DOHH2 (cell line): ENCODE results near the gene FBN1.

Experiments used
- H3F3A ChIP-seq: fragments of 200-600 bp; sonication (generic), shearing (Covaris generic); 2 replicates; pipeline ENCODE4 v1.6.0; 2016; ENCODE audit warnings: antibody characterized with exemption, mild to moderate bottlenecking; ENCODE audit not compliant: control insufficient read depth, insufficient read depth
- H3K27ac ChIP-seq: fragments of 200-600 bp; sonication (generic); 2 replicates; pipeline ENCODE4 v1.5.1; 2014; ENCODE audit warnings: low read depth, mild to moderate bottlenecking, low read length, moderate library complexity
- H3K27me3 ChIP-seq: fragments of 200-600 bp; sonication (generic); 2 replicates; pipeline ENCODE4 v1.6.1; 2014; ENCODE audit warnings: mild to moderate bottlenecking, low read length, mixed read lengths; ENCODE audit not compliant: control insufficient read depth
- H3K36me3 ChIP-seq: fragments of 200-600 bp; sonication (generic); 2 replicates; pipeline ENCODE4 v1.6.1; 2014; ENCODE audit warnings: mild to moderate bottlenecking, low read length, moderate library complexity, mixed read lengths; ENCODE audit not compliant: control insufficient read depth
- H3K4me1 ChIP-seq: fragments of 200-600 bp; sonication (generic); 2 replicates; pipeline ENCODE4 v1.6.1; 2014; ENCODE audit warnings: mild to moderate bottlenecking, low read length, mixed read lengths; ENCODE audit not compliant: control insufficient read depth
- H3K4me2 ChIP-seq: fragments of 200-600 bp; sonication (generic); 2 replicates; pipeline ENCODE4 v1.6.0; 2014; ENCODE audit warnings: mild to moderate bottlenecking, low read length, moderate library complexity
- H3K4me3 ChIP-seq: fragments of 200-600 bp; sonication (generic); 2 replicates; pipeline ENCODE4 v1.5.1; 2014; ENCODE audit warnings: mild to moderate bottlenecking, low read length, mixed read lengths
- H3K79me2 ChIP-seq: fragments of 200-600 bp; sonication (generic); 2 replicates; pipeline ENCODE4 v1.6.1; 2014; ENCODE audit warnings: mild to moderate bottlenecking, low read length, mixed read lengths; ENCODE audit not compliant: control insufficient read depth
- H3K9me2 ChIP-seq: fragments of 200-600 bp; sonication (generic); replicated peaks from 2 replicates; pipeline ENCODE4 v1.6.1; 2014; ENCODE audit warnings: mild to moderate bottlenecking, low read length, mixed read lengths; ENCODE audit not compliant: control insufficient read depth
- H3K9me3 ChIP-seq: fragments of 200-600 bp; sonication (generic); 2 replicates; pipeline ENCODE4 v1.6.1; 2014; ENCODE audit warnings: antibody characterized with exemption, low read length, mixed read lengths; ENCODE audit not compliant: control insufficient read depth, insufficient read depth
- H4K20me1 ChIP-seq: fragments of 200-600 bp; sonication (generic); 2 replicates; pipeline ENCODE4 v1.6.0; 2014; ENCODE audit warnings: low read depth, mild to moderate bottlenecking, antibody characterized with exemption, low read length, moderate library complexity; ENCODE audit not compliant: control insufficient read depth, insufficient read depth
- EZH2phosphoT487 ChIP-seq: fragments of 200-600 bp; sonication (generic); IDR thresholded peaks from 2 replicates; pipeline ENCODE4 v1.6.1; 2017; ENCODE audit warnings: borderline replicate concordance, mild to moderate bottlenecking, antibody characterized with exemption, low read length, moderate library complexity, mixed read lengths
- TF ChIP-seq, protein P1 (sequence below): fragments of 200-600 bp; sonication (generic); IDR thresholded peaks from one replicate; pipeline ENCODE4 v1.5.1; 2014; ENCODE audit warnings: antibody characterized with exemption, mild to moderate bottlenecking, low read depth, low read length; ENCODE audit not compliant: poor library complexity, severe bottlenecking

The FBN1 gene

DNA sequence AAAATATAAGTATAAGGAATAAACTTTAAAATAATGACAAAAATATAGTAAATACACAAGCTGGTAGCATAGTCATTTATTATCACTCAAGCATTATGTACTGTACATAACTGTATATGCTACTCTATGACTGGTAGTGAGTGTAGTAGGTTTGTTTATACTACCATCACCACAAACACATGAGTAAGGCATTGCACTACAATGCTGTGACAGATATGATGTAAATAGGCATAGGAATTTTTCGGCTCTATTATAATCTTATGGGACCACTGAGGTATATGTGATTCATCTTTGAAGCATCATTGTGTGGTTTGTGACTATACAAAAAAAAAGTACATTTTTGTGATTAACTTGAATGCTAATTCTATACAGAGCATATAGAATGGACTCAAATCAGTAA is 35.3 kb upstream of the FBN1 start:
- Histone ChIP-seq H3K27ac (no peak overlapping the region), H3K79me2 (no peaks in the 10 kb centered on the region), H4K20me1 (no peaks in the 10 kb centered on the region), H3K36me3 (no peaks in the 10 kb centered on the region), H3K4me2 (no peak overlapping the region), H3K9me3 (no peaks in the 10 kb centered on the region), H3K27me3 (no peaks in the 10 kb centered on the region), H3K9me2 (no peaks in the 10 kb centered on the region), H3K4me3 (no peak overlapping the region), H3F3A (no peaks in the 10 kb centered on the region), H3K4me1 (no peaks in the 10 kb centered on the region)
- no peak for TF ChIP-seq EZH2phosphoT487
- TF ChIP-seq, protein P1, sequence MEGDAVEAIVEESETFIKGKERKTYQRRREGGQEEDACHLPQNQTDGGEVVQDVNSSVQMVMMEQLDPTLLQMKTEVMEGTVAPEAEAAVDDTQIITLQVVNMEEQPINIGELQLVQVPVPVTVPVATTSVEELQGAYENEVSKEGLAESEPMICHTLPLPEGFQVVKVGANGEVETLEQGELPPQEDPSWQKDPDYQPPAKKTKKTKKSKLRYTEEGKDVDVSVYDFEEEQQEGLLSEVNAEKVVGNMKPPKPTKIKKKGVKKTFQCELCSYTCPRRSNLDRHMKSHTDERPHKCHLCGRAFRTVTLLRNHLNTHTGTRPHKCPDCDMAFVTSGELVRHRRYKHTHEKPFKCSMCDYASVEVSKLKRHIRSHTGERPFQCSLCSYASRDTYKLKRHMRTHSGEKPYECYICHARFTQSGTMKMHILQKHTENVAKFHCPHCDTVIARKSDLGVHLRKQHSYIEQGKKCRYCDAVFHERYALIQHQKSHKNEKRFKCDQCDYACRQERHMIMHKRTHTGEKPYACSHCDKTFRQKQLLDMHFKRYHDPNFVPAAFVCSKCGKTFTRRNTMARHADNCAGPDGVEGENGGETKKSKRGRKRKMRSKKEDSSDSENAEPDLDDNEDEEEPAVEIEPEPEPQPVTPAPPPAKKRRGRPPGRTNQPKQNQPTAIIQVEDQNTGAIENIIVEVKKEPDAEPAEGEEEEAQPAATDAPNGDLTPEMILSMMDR = no peak

DNA sequence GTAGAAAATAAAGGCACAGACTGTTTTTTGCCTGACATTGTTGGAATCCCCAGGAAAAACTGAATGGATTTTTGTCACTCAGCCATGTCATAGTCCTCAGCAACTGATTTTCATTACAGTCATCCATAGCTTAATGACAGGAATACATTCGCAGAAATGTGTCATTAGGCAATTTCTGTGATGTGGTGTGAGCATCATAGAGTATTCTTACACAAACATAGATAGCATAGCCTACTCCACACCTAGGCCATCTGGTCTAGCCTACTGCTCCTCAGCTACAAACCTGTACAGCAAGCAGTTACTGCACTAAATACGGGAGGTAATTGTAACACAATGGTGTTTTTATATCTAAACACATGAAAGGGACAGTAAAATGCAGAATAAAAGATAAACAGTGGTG is 34.4 kb upstream of the FBN1 start:
- H3K79me2 ChIP-seq = no peaks in the 10 kb centered on the region
- no peaks in the 10 kb centered on the region for H3K36me3 ChIP-seq
- TF ChIP-seq EZH2phosphoT487 = no peak
- TF ChIP-seq, protein P1 = no peak

DNA sequence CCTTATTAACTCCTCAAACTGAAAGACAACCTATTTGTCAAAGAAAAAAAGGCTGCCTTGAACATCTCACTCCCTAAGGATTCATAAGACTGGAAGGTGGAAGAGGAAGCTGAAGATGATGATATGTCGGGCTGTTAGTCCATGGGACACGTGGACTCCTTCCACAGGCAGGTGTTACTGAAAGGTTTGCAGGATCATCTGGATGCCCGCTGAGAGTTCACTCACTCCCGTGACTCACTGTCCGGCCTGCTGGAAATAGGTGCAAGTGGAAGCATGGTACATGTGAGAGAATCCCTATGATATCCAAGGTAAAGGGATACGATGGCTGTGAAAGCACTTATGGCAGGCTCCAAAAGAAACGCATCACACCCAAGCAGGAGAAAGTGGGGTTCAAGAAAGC is 33.3 kb upstream of the FBN1 start:
- TF ChIP-seq, protein P1 = no peak
- no peak for TF ChIP-seq EZH2phosphoT487
- H3K9me2 ChIP-seq = no peaks in the 10 kb centered on the region

More for the DNA sequence above, 34.4 kb upstream of the FBN1 start:
- Histone ChIP-seq H3K4me3 (no peak overlapping the region), H3K4me1 (no peaks in the 10 kb centered on the region), H4K20me1 (no peaks in the 10 kb centered on the region), H3F3A (no peaks in the 10 kb centered on the region), H3K27ac (no peak overlapping the region), H3K27me3 (no peaks in the 10 kb centered on the region), H3K9me3 (no peaks in the 10 kb centered on the region), H3K4me2 (no peak overlapping the region), H3K9me2 (no peaks in the 10 kb centered on the region)

DNA sequence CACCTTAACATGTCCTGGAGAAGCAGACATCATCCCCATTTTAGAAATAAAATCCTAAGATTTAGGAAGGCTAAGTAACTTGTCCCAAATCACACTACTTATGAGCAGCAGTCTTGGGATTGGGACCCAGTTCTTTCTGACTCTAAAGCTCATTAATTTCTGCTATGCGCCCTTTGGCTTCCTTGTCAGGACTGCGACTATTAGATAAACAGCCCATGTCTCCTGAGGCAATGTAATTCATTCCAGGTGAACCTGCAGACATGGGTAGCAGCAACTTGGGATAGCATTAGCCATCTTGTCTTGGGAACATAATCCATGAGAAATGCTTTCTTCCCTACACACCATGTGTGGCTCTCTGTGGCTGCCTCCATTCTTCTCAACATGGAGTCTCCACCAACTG is 32.3 kb upstream of the FBN1 start:
- TF ChIP-seq EZH2phosphoT487 = no peak
- TF ChIP-seq, protein P1 = no peak
- Histone ChIP-seq H3K27me3 (no peaks in the 10 kb centered on the region), H3F3A (no peaks in the 10 kb centered on the region), H3K27ac (no peak overlapping the region), H3K4me2 (no peak overlapping the region), H3K79me2 (no peaks in the 10 kb centered on the region), H3K9me2 (no peaks in the 10 kb centered on the region), H3K9me3 (no peaks in the 10 kb centered on the region), H3K4me3 (no peak overlapping the region), H4K20me1 (no peaks in the 10 kb centered on the region), H3K36me3 (no peaks in the 10 kb centered on the region), H3K4me1 (no peaks in the 10 kb centered on the region)

More for the DNA sequence above, 33.3 kb upstream of the FBN1 start:
- Histone ChIP-seq H3K79me2 (no peaks in the 10 kb centered on the region), H3F3A (no peaks in the 10 kb centered on the region), H3K4me3 (no peak overlapping the region), H3K9me3 (no peaks in the 10 kb centered on the region), H3K4me2 (no peak overlapping the region), H3K27me3 (no peaks in the 10 kb centered on the region), H3K27ac (no peak overlapping the region), H4K20me1 (no peaks in the 10 kb centered on the region), H3K36me3 (no peaks in the 10 kb centered on the region), H3K4me1 (no peaks in the 10 kb centered on the region)
